HEK293T (cell line): ENCODE data around the gene ZBTB20.

Experiments
- ARNT ChIP-seq: fragments of 450-650 bp; IDR thresholded peaks from 2 replicates; pipeline ENCODE4 v1.6.1; 2017; ENCODE audit warnings: mild to moderate bottlenecking
- ELF4 ChIP-seq: fragments of 450-650 bp; IDR thresholded peaks from 2 replicates; pipeline ENCODE4 v1.6.1; 2017; ENCODE audit warnings: antibody characterized with exemption
- FOXM1 ChIP-seq: fragments of 450-650 bp; IDR thresholded peaks from 2 replicates; pipeline ENCODE4 v1.6.1; 2017; ENCODE audit warnings: mild to moderate bottlenecking, borderline replicate concordance
- NFRKB ChIP-seq: fragments of 450-650 bp; IDR thresholded peaks from 2 replicates; pipeline ENCODE4 v1.6.1; 2016; ENCODE audit warnings: mild to moderate bottlenecking, moderate library complexity
- ZNF384 ChIP-seq: fragments of 450-650 bp; IDR thresholded peaks from 2 replicates; pipeline ENCODE4 v1.6.1; 2016

GRCh38 chr3:114762144-114762543 lies 384.9 kb downstream of the ZBTB20 start:
- TF ChIP-seq FOXM1 (no peak), ELF4 (no peak), ZNF384 (no peak), ARNT (no peak), NFRKB (no peak)
